Endothelial cell of umbilical vein (primary cell): ENCODE measurements around the gene PDIA5. TPM values are rescaled to one million over a fixed set of nuclear protein-coding genes. Genes with fewer than 3 reads are reported as not detected.

Source experiments
- BruUV-seq: library from RNA; stranded (reverse); fragments of 400-500 nt; replicated peaks from 2 replicates; lab custom pipeline; 2021; lab: Mats Ljungman, UMichigan
- CTCF ChIA-PET: fragments of 300-600, 350-600 bp; sonication (Branson Sonifier 250); formaldehyde crosslinking; loops from one replicate; lab custom pipeline; 2021; ENCODE audit warnings: antibody characterized with exemption, inconsistent platforms; lab: Charles Lee
- POLR2A ChIA-PET: fragments of 300-600, 350-600 bp; sonication (Branson Sonifier 250); formaldehyde crosslinking; loops from one replicate; lab custom pipeline; 2021; ENCODE audit warnings: antibody characterized with exemption, inconsistent platforms; lab: Charles Lee
- DNase-seq: peaks from one replicate; pipeline ENCODE4 v3.0.0-alpha.2; 2011; ENCODE audit warnings: low read depth, low spot score
- FAIRE-seq: peaks from 2 replicates; lab custom pipeline; 2011; peaks lifted over from hg19 to GRCh38; lab: Jason Lieb, UNC
- H2AFZ ChIP-seq: 2 replicates; pipeline ENCODE4 v1.6.0; 2012; ENCODE audit warnings: low read depth, low read length, control low read depth, inconsistent platforms
- H3K27ac ChIP-seq: 2 replicates; pipeline ENCODE4 v1.5.1; 2011; ENCODE audit warnings: low read depth, mild to moderate bottlenecking, control low read depth, low read length, moderate library complexity; ENCODE audit not compliant: insufficient read depth
- H3K27me3 ChIP-seq, 2 experiments: 2 replicates each; pipeline versions ENCODE4 v1.6.0 to v1.6.1; 2011; ENCODE audit warnings: low read length in 2 of 2, mixed read lengths in 1 of 2; ENCODE audit not compliant: control insufficient read depth in 2 of 2, insufficient read depth in 2 of 2
- H3K36me3 ChIP-seq, 2 experiments: 2 replicates in 1 of 2; 3 replicates in 1 of 2; pipeline ENCODE4 v1.5.1; 2011; ENCODE audit warnings: low read length in 2 of 2, mild to moderate bottlenecking in 1 of 2, moderate library complexity in 1 of 2; ENCODE audit not compliant: control insufficient read depth in 2 of 2, insufficient read depth in 2 of 2; ENCODE audit errors: extremely low read depth in 1 of 2
- H3K4me1 ChIP-seq: 3 replicates; pipeline ENCODE4 v1.5.1; 2011; ENCODE audit warnings: mild to moderate bottlenecking, low read length; ENCODE audit not compliant: control insufficient read depth, insufficient read depth; ENCODE audit errors: extremely low read depth
- H3K4me2 ChIP-seq: 2 replicates; pipeline ENCODE4 v1.6.1; 2011; ENCODE audit warnings: low read length, control low read depth, mixed read lengths; ENCODE audit not compliant: insufficient read depth
- H3K4me3 ChIP-seq, 3 experiments: fragments of 200-600 bp in 1 of 3; sonication (generic), shearing (Covaris generic) in 1 of 3; replicated peaks in 1 of 3; 2 replicates each; pipeline ENCODE4 v1.5.1; 2011 to 2016; ENCODE audit warnings: control low read depth in 3 of 3, low read length in 3 of 3, mild to moderate bottlenecking in 2 of 3, inconsistent platforms in 1 of 3, low read depth in 1 of 3, moderate library complexity in 1 of 3; ENCODE audit not compliant: insufficient read depth in 1 of 3
- H3K79me2 ChIP-seq: 2 replicates; pipeline ENCODE4 v1.6.0; 2012; ENCODE audit warnings: low read length, inconsistent platforms; ENCODE audit not compliant: control insufficient read depth, insufficient read depth
- H3K9ac ChIP-seq: replicated peaks from 2 replicates; pipeline ENCODE3; 2011; ENCODE audit warnings: low read length, control low read depth; ENCODE audit not compliant: insufficient read depth; ENCODE audit errors: extremely low read depth
- H3K9me1 ChIP-seq: replicated peaks from 3 replicates; pipeline ENCODE4 v1.6.0; 2011; ENCODE audit warnings: mild to moderate bottlenecking, low read length; ENCODE audit not compliant: control insufficient read depth, insufficient read depth; ENCODE audit errors: extremely low read depth
- H3K9me3 ChIP-seq: replicated peaks from 2 replicates; pipeline ENCODE4 v1.5.1; 2012; ENCODE audit warnings: low read length, inconsistent platforms; ENCODE audit not compliant: control insufficient read depth, insufficient read depth
- H4K20me1 ChIP-seq: replicated peaks from 2 replicates; pipeline ENCODE3; 2011; ENCODE audit warnings: mild to moderate bottlenecking, low read length; ENCODE audit not compliant: control insufficient read depth, insufficient read depth; ENCODE audit errors: extremely low read depth
- CTCF ChIP-seq, 2 donors: IDR thresholded peaks; 1 replicate in 1 of 2; 2 replicates in 1 of 2; pipeline ENCODE4 v1.5.1; 2011; ENCODE audit warnings: low read length in 2 of 2, mild to moderate bottlenecking in 2 of 2, moderate library complexity in 2 of 2, control low read depth in 1 of 2, inconsistent platforms in 1 of 2, low read depth in 1 of 2; ENCODE audit not compliant: insufficient read depth in 1 of 2; ENCODE audit errors: extremely low read depth in 1 of 2
- EZH2 ChIP-seq: IDR thresholded peaks from 2 replicates; pipeline ENCODE4 v1.6.1; 2012; ENCODE audit warnings: borderline replicate concordance, low read depth, mild to moderate bottlenecking, moderate library complexity, low read length, inconsistent platforms; ENCODE audit not compliant: severe bottlenecking
- FOS ChIP-seq: IDR thresholded peaks from 2 replicates; pipeline ENCODE4 v1.6.1; 2011; ENCODE audit warnings: mild to moderate bottlenecking, low read length, moderate library complexity, borderline replicate concordance; ENCODE audit not compliant: insufficient read depth
- MYC ChIP-seq: IDR thresholded peaks from one replicate; pipeline ENCODE4 v1.6.1; 2011; ENCODE audit warnings: mild to moderate bottlenecking, low read depth, low read length
- dilution Hi-C: fragments of 300-500 bp; cut with MboI; formaldehyde crosslinking; loops from one replicate; pipeline ENCODE4 v1.15.0; 2019; ENCODE audit warnings: low sequenced_read_pairs; ENCODE audit not compliant: extremely low pct_ligation_motif_present
- intact Hi-C: fragments of 100-400 bp; cut with micrococcal nuclease; formaldehyde crosslinking; loops from one replicate; pipeline ENCODE4 v1.10.0; 2022
- polyA plus RNA-seq, 4 experiments: library from polyadenylated mRNA; depleted of rRNA in 3 of 4; stranded (reverse) in 3 of 4; unstranded in 1 of 4; fragments of >200 nt; gene quantifications; 2 replicates each; pipeline versions ENCODE4 v1.2.1 to v1.2.3, GENCODE V29; 2011 to 2012; ENCODE audit warnings: missing spikeins in 1 of 4
- total RNA-seq: library from RNA; stranded (reverse); gene quantifications from 2 replicates; pipeline ENCODE4 v1.2.3, GENCODE V29; 2021

Gene PDIA5
- total and polyA plus RNA-seq, 2 donors (not counting 3 experiments of a cell fraction or from before 2014, with no cell fraction given) = 55.7 to 85.6 TPM

DNA sequence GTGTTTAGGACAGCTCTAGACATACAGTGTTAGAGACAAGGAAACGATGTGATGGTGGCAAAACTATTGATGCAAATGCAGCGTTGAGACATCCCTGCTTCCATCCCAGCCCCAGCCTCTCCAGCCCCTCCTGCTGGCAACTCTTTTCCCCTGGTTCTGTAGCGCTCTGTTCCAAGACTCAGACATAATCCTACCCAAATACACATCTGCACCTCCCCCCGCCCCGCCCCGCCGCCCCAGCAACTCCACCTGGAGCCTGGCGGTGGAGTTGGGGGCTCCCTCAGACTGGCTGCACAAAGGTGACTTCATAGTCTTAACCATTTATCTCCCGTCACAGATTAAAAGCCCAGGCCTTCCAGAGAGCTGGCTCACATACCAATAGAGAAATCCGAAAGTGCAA lies 127.7 kb downstream of the PDIA5 start:
- no peak overlapping the region for H3K27ac ChIP-seq
- peak; percentile 20 for DNase-seq

More for the DNA sequence above, 127.7 kb downstream of the PDIA5 start:
- dilution Hi-C loops = no loop called here
- Histone ChIP-seq H3K4me2 (no peak overlapping the region), H3K4me3 (no peak overlapping the region), H3K4me1 (no peaks in the 10 kb centered on the region), H3K9ac (no peak overlapping the region), H3K9me1 (no peaks in the 10 kb centered on the region), H3K27me3 (no peaks in the 10 kb centered on the region), H3K79me2 (no peaks in the 10 kb centered on the region), H3K9me3 (no peaks in the 10 kb centered on the region), H2AFZ (no peak overlapping the region), H4K20me1 (no peaks in the 10 kb centered on the region), H3K36me3 (no peaks in the 10 kb centered on the region)
- BruUV-seq = no TSS peak
- ChIA-PET POLR2A (no interaction called here), CTCF (interaction anchor here (1.0 kb wide), 1 partner anchor 11 kb away, joined by 4 read pairs; no protein-coding TSS in a partner anchor)
- intact Hi-C loops = no loop called here
- TF ChIP-seq FOS = no peak
- TF ChIP-seq EZH2 = no peak
- TF ChIP-seq CTCF (IDR thresholded peaks at IDR 0.05; ENCODE audit: extremely low read depth in 1 of 2, insufficient read depth in 1 of 2, low read depth in 1 of 2, low read length in 2 of 2) = peak in 1 of 2 donors; percentile 58
- TF ChIP-seq MYC = no peak
- no peak for FAIRE-seq
